HepG2 (cell line): ENCODE data around the gene PACSIN1.

Source experiments
- CHCHD3 ChIP-seq: sonication (generic); formaldehyde crosslinking; IDR thresholded peaks from 2 replicates; pipeline ENCODE4 v1.8.0; 2022; ENCODE audit warnings: mild to moderate bottlenecking, missing genetic modification reagents, moderate library complexity
- ESRRA ChIP-seq: sonication (generic); formaldehyde crosslinking; IDR thresholded peaks from 2 replicates; pipeline ENCODE4 v1.5.1; 2020; ENCODE audit warnings: mild to moderate bottlenecking, low read depth, missing genetic modification reagents
- TF ChIP-seq, protein P1 (sequence below): IDR thresholded peaks from 2 replicates; pipeline ENCODE4 v1.6.1; 2012; ENCODE audit warnings: inconsistent platforms

DNA sequence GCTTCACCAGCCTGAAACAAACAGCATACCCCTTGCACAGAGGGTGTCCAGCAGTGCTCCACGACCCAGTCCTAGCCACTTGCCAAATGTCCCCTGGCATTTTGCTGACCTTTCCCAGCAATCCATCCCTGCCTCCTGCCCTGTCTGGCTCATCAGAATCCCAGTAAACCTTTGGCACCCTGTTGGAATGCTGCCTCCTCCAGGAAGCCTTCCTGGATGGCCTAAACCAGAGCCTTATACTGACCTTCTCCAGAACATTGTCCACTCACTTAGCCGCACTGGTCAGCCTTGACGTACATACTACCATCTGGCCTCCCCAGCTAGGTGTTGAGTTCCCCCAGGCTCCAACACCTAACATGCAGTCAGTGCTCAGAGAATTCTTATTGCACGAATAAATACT is 2.0 kb upstream of the PACSIN1 start:
- TF ChIP-seq, protein P1, sequence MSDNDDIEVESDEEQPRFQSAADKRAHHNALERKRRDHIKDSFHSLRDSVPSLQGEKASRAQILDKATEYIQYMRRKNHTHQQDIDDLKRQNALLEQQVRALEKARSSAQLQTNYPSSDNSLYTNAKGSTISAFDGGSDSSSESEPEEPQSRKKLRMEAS: no peak
- TF ChIP-seq ESRRA (no peak), CHCHD3 (CRISPR knock-in tag) (no peak)
